DOHH2 (cell line): ENCODE data around the gene ATP8B4.

Source experiments
- H3F3A ChIP-seq: fragments of 200-600 bp; sonication (generic), shearing (Covaris generic); 2 replicates; pipeline ENCODE4 v1.6.0; 2016; ENCODE audit warnings: antibody characterized with exemption, mild to moderate bottlenecking; ENCODE audit not compliant: control insufficient read depth, insufficient read depth
- H3K27ac ChIP-seq: fragments of 200-600 bp; sonication (generic); 2 replicates; pipeline ENCODE4 v1.5.1; 2014; ENCODE audit warnings: low read depth, mild to moderate bottlenecking, low read length, moderate library complexity
- H3K27me3 ChIP-seq: fragments of 200-600 bp; sonication (generic); 2 replicates; pipeline ENCODE4 v1.6.1; 2014; ENCODE audit warnings: mild to moderate bottlenecking, low read length, mixed read lengths; ENCODE audit not compliant: control insufficient read depth
- H3K36me3 ChIP-seq: fragments of 200-600 bp; sonication (generic); 2 replicates; pipeline ENCODE4 v1.6.1; 2014; ENCODE audit warnings: mild to moderate bottlenecking, low read length, moderate library complexity, mixed read lengths; ENCODE audit not compliant: control insufficient read depth
- H3K4me1 ChIP-seq: fragments of 200-600 bp; sonication (generic); 2 replicates; pipeline ENCODE4 v1.6.1; 2014; ENCODE audit warnings: mild to moderate bottlenecking, low read length, mixed read lengths; ENCODE audit not compliant: control insufficient read depth
- H3K4me2 ChIP-seq: fragments of 200-600 bp; sonication (generic); 2 replicates; pipeline ENCODE4 v1.6.0; 2014; ENCODE audit warnings: mild to moderate bottlenecking, low read length, moderate library complexity
- H3K4me3 ChIP-seq: fragments of 200-600 bp; sonication (generic); 2 replicates; pipeline ENCODE4 v1.5.1; 2014; ENCODE audit warnings: mild to moderate bottlenecking, low read length, mixed read lengths
- H3K79me2 ChIP-seq: fragments of 200-600 bp; sonication (generic); 2 replicates; pipeline ENCODE4 v1.6.1; 2014; ENCODE audit warnings: mild to moderate bottlenecking, low read length, mixed read lengths; ENCODE audit not compliant: control insufficient read depth
- H3K9me2 ChIP-seq: fragments of 200-600 bp; sonication (generic); replicated peaks from 2 replicates; pipeline ENCODE4 v1.6.1; 2014; ENCODE audit warnings: mild to moderate bottlenecking, low read length, mixed read lengths; ENCODE audit not compliant: control insufficient read depth
- H3K9me3 ChIP-seq: fragments of 200-600 bp; sonication (generic); 2 replicates; pipeline ENCODE4 v1.6.1; 2014; ENCODE audit warnings: antibody characterized with exemption, low read length, mixed read lengths; ENCODE audit not compliant: control insufficient read depth, insufficient read depth
- H4K20me1 ChIP-seq: fragments of 200-600 bp; sonication (generic); 2 replicates; pipeline ENCODE4 v1.6.0; 2014; ENCODE audit warnings: low read depth, mild to moderate bottlenecking, antibody characterized with exemption, low read length, moderate library complexity; ENCODE audit not compliant: control insufficient read depth, insufficient read depth
- EZH2phosphoT487 ChIP-seq: fragments of 200-600 bp; sonication (generic); IDR thresholded peaks from 2 replicates; pipeline ENCODE4 v1.6.1; 2017; ENCODE audit warnings: borderline replicate concordance, mild to moderate bottlenecking, antibody characterized with exemption, low read length, moderate library complexity, mixed read lengths
- TF ChIP-seq, protein P1 (sequence below): fragments of 200-600 bp; sonication (generic); IDR thresholded peaks from one replicate; pipeline ENCODE4 v1.5.1; 2014; ENCODE audit warnings: antibody characterized with exemption, mild to moderate bottlenecking, low read depth, low read length; ENCODE audit not compliant: poor library complexity, severe bottlenecking

The ATP8B4 gene

DNA sequence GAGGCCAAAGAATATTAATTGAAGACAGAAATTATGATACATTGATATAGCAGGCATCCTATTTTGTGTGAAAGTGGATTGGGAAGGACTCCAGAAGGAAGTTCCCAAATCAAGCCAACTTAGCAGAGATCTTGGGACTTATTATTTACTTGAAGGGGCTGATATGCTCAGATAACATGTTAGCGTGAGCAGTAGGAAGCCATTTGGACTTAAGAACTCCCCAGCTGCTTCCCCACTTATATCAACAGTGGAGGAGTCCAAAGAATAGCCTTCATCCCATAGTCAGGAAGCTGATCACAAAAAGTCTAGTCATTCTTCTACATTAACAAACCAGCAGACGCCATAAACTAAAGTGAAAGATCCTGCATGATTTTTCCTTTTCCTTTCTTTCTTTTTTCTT, 200.0 kb downstream of the ATP8B4 start:
- H3K4me2 ChIP-seq: no peak overlapping the region
- H3K27me3 ChIP-seq: 0 out of 2 replicates have a peak, but pooled peaks cover 3% of the 10 kb centered on the region
- H3K4me3 ChIP-seq: no peak overlapping the region
- no peaks in the 10 kb centered on the region for H3K36me3 ChIP-seq
- H3K79me2 ChIP-seq: no peaks in the 10 kb centered on the region
- H3K9me2 ChIP-seq: no peaks in the 10 kb centered on the region
- no peaks in the 10 kb centered on the region for H3K9me3 ChIP-seq
- no peaks in the 10 kb centered on the region for H3F3A ChIP-seq
- no peaks in the 10 kb centered on the region for H3K4me1 ChIP-seq
- no peak for TF ChIP-seq EZH2phosphoT487
- TF ChIP-seq, protein P1, sequence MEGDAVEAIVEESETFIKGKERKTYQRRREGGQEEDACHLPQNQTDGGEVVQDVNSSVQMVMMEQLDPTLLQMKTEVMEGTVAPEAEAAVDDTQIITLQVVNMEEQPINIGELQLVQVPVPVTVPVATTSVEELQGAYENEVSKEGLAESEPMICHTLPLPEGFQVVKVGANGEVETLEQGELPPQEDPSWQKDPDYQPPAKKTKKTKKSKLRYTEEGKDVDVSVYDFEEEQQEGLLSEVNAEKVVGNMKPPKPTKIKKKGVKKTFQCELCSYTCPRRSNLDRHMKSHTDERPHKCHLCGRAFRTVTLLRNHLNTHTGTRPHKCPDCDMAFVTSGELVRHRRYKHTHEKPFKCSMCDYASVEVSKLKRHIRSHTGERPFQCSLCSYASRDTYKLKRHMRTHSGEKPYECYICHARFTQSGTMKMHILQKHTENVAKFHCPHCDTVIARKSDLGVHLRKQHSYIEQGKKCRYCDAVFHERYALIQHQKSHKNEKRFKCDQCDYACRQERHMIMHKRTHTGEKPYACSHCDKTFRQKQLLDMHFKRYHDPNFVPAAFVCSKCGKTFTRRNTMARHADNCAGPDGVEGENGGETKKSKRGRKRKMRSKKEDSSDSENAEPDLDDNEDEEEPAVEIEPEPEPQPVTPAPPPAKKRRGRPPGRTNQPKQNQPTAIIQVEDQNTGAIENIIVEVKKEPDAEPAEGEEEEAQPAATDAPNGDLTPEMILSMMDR: no peak
- no peak overlapping the region for H3K27ac ChIP-seq
- H4K20me1 ChIP-seq: no peaks in the 10 kb centered on the region

DNA sequence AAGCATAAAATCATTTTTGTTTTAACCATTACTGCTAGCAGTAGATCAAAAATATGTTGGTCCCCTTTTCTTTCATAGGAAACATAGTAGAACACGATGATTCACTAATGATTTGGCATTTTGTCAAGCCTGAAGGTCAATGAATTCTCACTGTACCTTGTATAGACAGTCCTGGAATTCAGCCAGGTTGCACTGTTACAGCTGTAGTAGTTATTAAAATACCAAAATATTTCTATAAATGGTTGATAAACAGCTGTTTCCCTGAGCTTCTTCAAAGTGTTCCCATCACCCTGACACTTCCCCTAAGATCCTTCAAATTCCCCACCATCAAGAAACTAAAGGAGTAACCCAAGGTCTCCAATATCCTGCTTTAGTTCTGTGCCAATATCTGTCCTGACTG, 200.9 kb downstream of the ATP8B4 start:
- H3K27me3 ChIP-seq: 0 out of 2 replicates have a peak, but pooled peaks cover 2% of the 10 kb centered on the region
- no peak overlapping the region for H3K4me3 ChIP-seq
- TF ChIP-seq, protein P1: no peak
- TF ChIP-seq EZH2phosphoT487: no peak
- no peaks in the 10 kb centered on the region for H4K20me1 ChIP-seq
- no peak overlapping the region for H3K4me2 ChIP-seq
- no peaks in the 10 kb centered on the region for H3K4me1 ChIP-seq
- no peak overlapping the region for H3K27ac ChIP-seq
- no peaks in the 10 kb centered on the region for H3F3A ChIP-seq
- H3K9me2 ChIP-seq: no peaks in the 10 kb centered on the region
- no peaks in the 10 kb centered on the region for H3K79me2 ChIP-seq
- no peaks in the 10 kb centered on the region for H3K9me3 ChIP-seq
- no peaks in the 10 kb centered on the region for H3K36me3 ChIP-seq

DNA sequence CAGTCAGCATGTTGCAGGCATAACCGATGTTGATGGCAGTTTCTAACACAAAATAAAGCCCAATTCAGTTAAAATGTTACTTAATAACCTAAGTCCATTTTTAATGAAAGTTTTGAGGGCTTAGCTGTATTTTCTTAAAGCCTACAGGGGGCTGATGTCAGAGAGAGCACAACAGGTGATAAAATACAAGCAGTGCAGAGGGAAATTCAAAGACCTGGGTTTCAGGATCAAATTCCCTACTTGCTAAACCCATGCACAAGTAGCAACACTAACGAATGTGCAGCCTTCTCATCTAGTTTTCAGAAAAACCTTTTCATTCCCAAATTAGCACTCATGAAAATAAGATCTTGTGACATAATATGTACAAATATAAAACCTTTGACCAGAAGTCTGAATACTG, 202.0 kb downstream of the ATP8B4 start:
- no peaks in the 10 kb centered on the region for H3K9me2 ChIP-seq
- H3K4me1 ChIP-seq: no peaks in the 10 kb centered on the region
- no peak for TF ChIP-seq EZH2phosphoT487
- TF ChIP-seq, protein P1: no peak
- no peaks in the 10 kb centered on the region for H3K79me2 ChIP-seq
- H4K20me1 ChIP-seq: no peaks in the 10 kb centered on the region
- no peaks in the 10 kb centered on the region for H3K27me3 ChIP-seq
- H3F3A ChIP-seq: no peaks in the 10 kb centered on the region
- H3K4me3 ChIP-seq: no peak overlapping the region
- no peaks in the 10 kb centered on the region for H3K36me3 ChIP-seq
- H3K9me3 ChIP-seq: no peaks in the 10 kb centered on the region
- no peak overlapping the region for H3K4me2 ChIP-seq
- H3K27ac ChIP-seq: no peak overlapping the region

DNA sequence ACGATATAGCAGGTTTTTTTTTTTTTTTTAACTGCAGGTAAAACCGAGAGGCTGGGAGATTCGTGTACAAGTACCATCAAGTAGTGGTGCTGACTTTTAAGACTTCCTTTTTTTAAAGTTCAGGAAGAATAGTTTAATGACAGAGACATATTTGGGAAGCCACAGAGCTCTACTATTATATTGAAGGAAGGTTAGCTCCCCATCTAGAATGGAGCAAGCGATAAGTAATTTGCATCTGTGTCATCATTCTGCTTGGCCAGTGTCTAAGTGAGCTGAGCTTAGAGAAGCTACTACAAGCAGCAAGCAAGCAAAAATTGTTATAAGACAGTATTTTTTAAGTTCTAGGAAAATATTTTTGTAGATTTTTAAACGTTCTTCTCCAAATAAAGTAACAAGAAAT, 203.2 kb downstream of the ATP8B4 start:
- Histone ChIP-seq H3K4me3 (no peak overlapping the region), H4K20me1 (no peaks in the 10 kb centered on the region), H3K9me2 (no peaks in the 10 kb centered on the region), H3K4me1 (no peaks in the 10 kb centered on the region), H3K27ac (no peak overlapping the region), H3K36me3 (no peaks in the 10 kb centered on the region), H3K4me2 (no peak overlapping the region), H3K79me2 (no peaks in the 10 kb centered on the region), H3K27me3 (no peaks in the 10 kb centered on the region), H3F3A (no peaks in the 10 kb centered on the region), H3K9me3 (no peaks in the 10 kb centered on the region)
- no peak for TF ChIP-seq EZH2phosphoT487
- TF ChIP-seq, protein P1: no peak
